Measurements from ENCODE around the gene ROBO2. TPM values are rescaled to one million over a fixed set of nuclear protein-coding genes. Genes with fewer than 3 reads are reported as not detected.
A peak's percentile ranks its signal among the peaks of the same experiment; 100 is the strongest.

Gene ROBO2
- polyA plus RNA-seq, 1 of the 3 experiments (the other 2 are of a cell fraction) = not detected

DNA sequence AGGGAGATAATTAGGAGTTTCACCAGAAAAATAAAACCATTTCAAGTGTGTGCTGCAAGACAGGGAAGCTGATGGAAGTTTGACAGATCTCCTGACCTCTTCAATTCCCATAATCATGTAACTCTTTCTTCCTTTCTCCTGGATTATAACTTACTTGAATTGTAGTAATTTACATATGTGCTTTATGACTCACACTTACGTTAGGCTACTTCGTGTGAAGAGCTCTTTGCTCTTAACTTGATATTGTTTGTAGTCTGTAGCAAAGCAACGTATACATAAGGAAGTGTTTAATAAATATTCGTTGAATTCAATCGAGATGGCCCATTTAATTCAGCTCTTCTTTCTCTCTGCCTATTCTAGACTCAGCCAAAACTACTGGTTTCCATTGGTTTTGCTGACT, 23.5 kb downstream of the ROBO2 start (continued):
- TF ChIP-seq ZBTB33 (IDR thresholded peaks at IDR 0.05; ENCODE audit: borderline replicate concordance, low read depth) (no peak), MXI1 (IDR thresholded peaks at IDR 0.05; ENCODE audit: low read depth, low read length) (no peak), FOSL2 (IDR thresholded peaks at IDR 0.05; ENCODE audit: borderline replicate concordance, low read depth) (no peak)
- TF ChIP-seq, protein P1, sequence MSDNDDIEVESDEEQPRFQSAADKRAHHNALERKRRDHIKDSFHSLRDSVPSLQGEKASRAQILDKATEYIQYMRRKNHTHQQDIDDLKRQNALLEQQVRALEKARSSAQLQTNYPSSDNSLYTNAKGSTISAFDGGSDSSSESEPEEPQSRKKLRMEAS (IDR thresholded peaks at IDR 0.05; ENCODE audit: low read depth) = no peak

GRCh38 chr3:77065750-77066149, 25.9 kb downstream of the ROBO2 start:
- Histone ChIP-seq H3K4me1 (ENCODE audit: control insufficient read depth in 1 of 2, insufficient read depth in 2 of 2, low read depth in 1 of 2, low read length in 1 of 2) (peaks cover 0 to 3% of the 10 kb centered on the region in 2 experiments; a peak in 1 of 4 replicates), H3K4me3 (ENCODE audit: low read depth in 2 of 2, low read length in 1 of 2) (no peak overlapping the region), H3K79me2 (ENCODE audit: insufficient read depth) (no peaks in the 10 kb centered on the region), H3K27ac (ENCODE audit: low read depth in 2 of 2, low read length in 1 of 2) (no peak overlapping the region), H3F3A (replicated peaks; ENCODE audit: insufficient read depth) (no peaks in the 10 kb centered on the region), H4K20me1 (ENCODE audit: insufficient read depth) (no peaks in the 10 kb centered on the region), H3K9me2 (no peaks in the 10 kb centered on the region), H3K9me3 (no peaks in the 10 kb centered on the region), H3K4me2 (no peak overlapping the region), H2AFZ (ENCODE audit: low read depth) (no peak overlapping the region), H3K36me3 (replicated peaks in 1 of 2; ENCODE audit: control insufficient read depth in 1 of 2, insufficient read depth in 2 of 2, low read length in 1 of 2) (no peaks in the 10 kb centered on the region), H3K27me3 (ENCODE audit: insufficient read depth) (no peaks in the 10 kb centered on the region), H3K9ac (no peak overlapping the region)
- DNase-seq = peak; percentile 13
- CTCF ChIA-PET = no interaction called here
- POLR2A ChIA-PET = no interaction called here
- 21% methylated on average over 5 of the region's 5 CpGs for WGBS (ENCODE audit: low lambda C conversion rate)
- TF ChIP-seq, protein P2, sequence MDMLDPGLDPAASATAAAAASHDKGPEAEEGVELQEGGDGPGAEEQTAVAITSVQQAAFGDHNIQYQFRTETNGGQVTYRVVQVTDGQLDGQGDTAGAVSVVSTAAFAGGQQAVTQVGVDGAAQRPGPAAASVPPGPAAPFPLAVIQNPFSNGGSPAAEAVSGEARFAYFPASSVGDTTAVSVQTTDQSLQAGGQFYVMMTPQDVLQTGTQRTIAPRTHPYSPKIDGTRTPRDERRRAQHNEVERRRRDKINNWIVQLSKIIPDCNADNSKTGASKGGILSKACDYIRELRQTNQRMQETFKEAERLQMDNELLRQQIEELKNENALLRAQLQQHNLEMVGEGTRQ (IDR thresholded peaks at IDR 0.05; ENCODE audit: borderline replicate concordance, low read depth, low read length) = no peak
- TF ChIP-seq SIN3A (IDR thresholded peaks at IDR 0.05; ENCODE audit: borderline replicate concordance, low read depth, low read length) (no peak), RCOR1 (IDR thresholded peaks at IDR 0.05; ENCODE audit: low read length) (peak; percentile 42; the same call in 1 of the 2 replicates), POLR2AphosphoS5 (IDR thresholded peaks at IDR 0.05; ENCODE audit: low read depth, low read length) (no peak), EP300 (IDR thresholded peaks at IDR 0.05; ENCODE audit: borderline replicate concordance in 1 of 2, low read depth in 1 of 2, low read length in 1 of 2) (peak in 1 of 2 experiments; percentile 58; a peak in 2 of 4 replicates), TCF12 (IDR thresholded peaks at IDR 0.05) (no peak), GATA2 (CRISPR knock-in tag; IDR thresholded peaks at IDR 0.05) (peak; percentile 64), NRF1 (IDR thresholded peaks at IDR 0.05; ENCODE audit: low read depth, low read length) (no peak), REST (IDR thresholded peaks at IDR 0.05; ENCODE audit: low read depth, low read length) (no peak)

All from SK-N-SH (cell line).